Activated CD4-positive, alpha-beta T cell treated with anti-CD3 and anti-CD28 coated beads for 36 hours (primary cell): ENCODE results near the gene PTPN6. TPM values are rescaled to one million over a fixed set of nuclear protein-coding genes. Genes with fewer than 3 reads are reported as not detected.

Experiments
- ATAC-seq: fragments of 200-7000 bp; cut with Tn5 transposase; one replicate; pipeline ENCODE4 v1.10.0; 2021; ENCODE audit warnings: mild to moderate bottlenecking, moderate library complexity
- CTCF ChIA-PET: fragments of 350-600 bp; sonication (Branson Sonifier 250); formaldehyde crosslinking; loops from one replicate; lab custom pipeline; 2021; ENCODE audit warnings: antibody characterized with exemption; lab: Charles Lee
- POLR2A ChIA-PET: fragments of 350-600 bp; sonication (Branson Sonifier 250); formaldehyde crosslinking; loops from one replicate; lab custom pipeline; 2021; ENCODE audit warnings: antibody characterized with exemption, inconsistent platforms; lab: Charles Lee
- DNase-seq: peaks from one replicate; pipeline ENCODE4 v3.0.0-alpha.2; 2020
- H3K27ac Mint-ChIP-seq: one replicate; pipeline ENCODE4 v1.8.0; 2021; ENCODE audit warnings: mixed read lengths
- H3K27me3 Mint-ChIP-seq: one replicate; pipeline ENCODE4 v1.8.0; 2021; ENCODE audit warnings: mixed read lengths
- H3K36me3 Mint-ChIP-seq: one replicate; pipeline ENCODE4 v1.8.0; 2021; ENCODE audit warnings: low read depth, mixed read lengths
- H3K4me1 Mint-ChIP-seq: one replicate; pipeline ENCODE4 v1.8.0; 2021; ENCODE audit warnings: mixed read lengths
- H3K4me3 Mint-ChIP-seq: one replicate; pipeline ENCODE4 v1.8.0; 2021; ENCODE audit warnings: mild to moderate bottlenecking, moderate library complexity, mixed read lengths
- H3K9me3 Mint-ChIP-seq: one replicate; pipeline ENCODE4 v1.8.0; 2021; ENCODE audit warnings: low read depth, mixed read lengths
- intact Hi-C, 2 experiments: fragments of 100-400 bp; cut with DNase I in 1 of 2; cut with micrococcal nuclease in 1 of 2; formaldehyde crosslinking; loops; one replicate each; pipeline versions ENCODE4 v1.14.2 to v1.15.1; 2022 to 2024; cut with DNase I, micrococcal nuclease
- total RNA-seq, 2 experiments: library from RNA; stranded (reverse); gene quantifications; one replicate each; pipeline ENCODE4 v1.2.3, GENCODE V29; 2021

Gene PTPN6
- total RNA-seq, 2 experiments from 2014 or later, result 335 to 483 TPM

- ATAC-seq (no peak), DNase-seq (no peak)
- intact Hi-C loops, result no loop called here
- H3K36me3 Mint-ChIP-seq, result peaks cover 34% of the 10 kb centered on the region
- H3K27ac Mint-ChIP-seq, result no peak overlapping the region
- no peak overlapping the region for H3K4me3 Mint-ChIP-seq
- CTCF ChIA-PET, result interaction anchor here (0.6 to 7.4 kb wide), 14 partner anchors 11 to 388 kb away, joined by 3 to 59 read pairs (median 4); partner anchors contain the start of genes C12orf57, LPCAT3 and RNU7-1
- H3K4me1 Mint-ChIP-seq, result peaks cover 32% of the 10 kb centered on the region
- H3K27me3 Mint-ChIP-seq, result no peaks in the 10 kb centered on the region
- POLR2A ChIA-PET, result interaction anchor here (1.3 kb wide), 1 partner anchor 21 kb away, joined by 3 read pairs; the partner anchor contains the start of genes C12orf57 and RNU7-1
- H3K9me3 Mint-ChIP-seq, result no peaks in the 10 kb centered on the region
Measured at GRCh38 chr12:6923003-6923732, 28.0 kb upstream of the PTPN6 start.

DNA sequence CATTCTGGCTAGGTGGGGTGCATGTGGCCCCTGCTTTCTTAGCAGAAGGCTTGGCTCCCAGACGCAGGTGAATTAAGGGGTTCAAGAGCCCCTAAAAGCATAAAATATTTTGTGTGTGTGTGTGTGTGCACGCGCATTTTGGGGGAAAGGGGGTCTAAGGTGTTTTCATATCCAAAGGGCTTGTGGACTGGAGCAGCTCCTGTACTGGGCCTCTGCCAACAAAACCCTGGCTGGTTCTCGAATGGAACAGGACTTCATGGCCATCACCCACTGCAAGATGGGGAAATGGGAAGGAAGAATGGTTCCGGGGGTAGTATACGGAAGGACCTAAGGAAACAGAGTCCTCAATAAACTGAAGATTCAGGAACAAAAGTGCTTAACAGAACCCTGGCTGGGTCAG lies 27.3 kb upstream of the PTPN6 start:
- no peaks in the 10 kb centered on the region for H3K9me3 Mint-ChIP-seq
- H3K27me3 Mint-ChIP-seq, result no peaks in the 10 kb centered on the region
- no peak for DNase-seq
- intact Hi-C loops, result loop anchor here (1.0 to 2.0 kb wide), 6 partner anchors 14 to 185 kb away; partner anchors contain the start of genes C1R (in 2 of the 2), C12orf57 (in 1 of the 2) and C1RL (in 1 of the 2)
- H3K4me3 Mint-ChIP-seq, result peak overlapping the region; percentile 29
- ChIA-PET POLR2A (interaction anchor here (0.8 to 1.3 kb wide), 2 partner anchors 20 to 98 kb away, joined by 3 to 4 read pairs; partner anchors contain the start of genes C12orf57 and RNU7-1), CTCF (interaction anchor here (0.6 to 7.4 kb wide), 19 partner anchors 8 to 347 kb away, joined by 3 to 59 read pairs (median 3); partner anchors contain the start of genes C12orf57, LPCAT3 and RNU7-1)
- no peak for ATAC-seq
- no peak overlapping the region for H3K27ac Mint-ChIP-seq
- H3K4me1 Mint-ChIP-seq, result peaks cover 36% of the 10 kb centered on the region
- peaks cover 36% of the 10 kb centered on the region for H3K36me3 Mint-ChIP-seq

GRCh38 chr12:6925239-6925539 lies 26.0 kb upstream of the PTPN6 start:
- intact Hi-C loops, result loop anchor here in 1 of 2 experiments (2.0 kb wide), 2 partner anchors 20 to 40 kb away; partner anchors contain the start of gene C12orf57
- H3K4me1 Mint-ChIP-seq, result peaks cover 44% of the 10 kb centered on the region
- no peak for DNase-seq
- H3K27ac Mint-ChIP-seq, result no peak overlapping the region
- H3K27me3 Mint-ChIP-seq, result no peaks in the 10 kb centered on the region
- H3K36me3 Mint-ChIP-seq, result peaks cover 26% of the 10 kb centered on the region
- CTCF ChIA-PET, result interaction anchor here (0.6 to 7.4 kb wide), 23 partner anchors 9 to 1739 kb away, joined by 3 to 59 read pairs (median 3); partner anchors contain the start of genes C12orf57, CDCA3, LPCAT3 and RNU7-1
- no peaks in the 10 kb centered on the region for H3K9me3 Mint-ChIP-seq
- no peak for ATAC-seq
- H3K4me3 Mint-ChIP-seq, result no peak overlapping the region
- POLR2A ChIA-PET, result interaction anchor here (0.9 to 1.4 kb wide), 2 partner anchors 14 to 19 kb away, joined by 4 to 5 read pairs; partner anchors contain the start of genes C12orf57 and RNU7-1

DNA sequence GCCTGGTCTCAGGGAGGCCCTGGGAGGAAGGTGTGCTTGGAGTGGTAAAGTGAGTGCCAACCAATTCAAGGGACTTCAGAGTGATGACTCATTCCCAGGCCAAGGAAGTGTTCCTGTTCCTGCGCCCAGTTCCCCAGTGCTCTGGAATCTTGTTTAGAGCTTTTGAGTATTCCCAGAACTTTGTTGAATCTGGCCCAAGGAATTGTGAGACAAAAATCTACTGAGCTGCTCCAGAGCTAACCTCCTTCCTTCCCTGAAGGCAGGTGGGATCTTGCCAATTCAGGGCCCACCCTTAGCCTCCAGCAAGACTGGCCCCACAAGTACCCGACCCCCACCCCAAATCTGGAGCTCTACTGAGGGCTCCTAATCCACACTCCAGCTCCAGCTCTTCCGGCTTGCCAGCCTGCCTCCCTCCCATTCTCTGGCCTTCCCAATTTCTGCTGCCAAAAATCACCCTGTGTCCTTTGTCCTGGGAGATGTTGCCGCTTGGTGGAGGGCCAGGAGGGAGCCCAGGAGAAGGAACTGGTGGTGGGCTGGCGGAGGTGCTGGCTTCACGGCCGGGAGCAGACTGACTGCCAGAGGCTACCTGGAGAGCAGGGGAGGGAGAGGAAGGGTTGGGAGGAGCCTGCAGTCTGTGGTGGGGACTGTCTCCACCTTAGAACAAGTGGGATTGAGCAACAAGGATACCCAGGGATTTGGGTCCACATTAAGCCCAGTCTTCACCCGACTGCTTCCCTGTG lies 25.4 kb upstream of the PTPN6 start:
- CTCF ChIA-PET, result interaction anchor here (0.6 to 7.4 kb wide), 28 partner anchors 8 to 1738 kb away, joined by 3 to 59 read pairs (median 4); partner anchors contain the start of genes C12orf57, C1RL, CDCA3 and LPCAT3
- H3K36me3 Mint-ChIP-seq, result peaks cover 28% of the 10 kb centered on the region
- ATAC-seq, result no peak
- H3K4me1 Mint-ChIP-seq, result peaks cover 47% of the 10 kb centered on the region
- POLR2A ChIA-PET, result interaction anchor here (0.9 to 2.0 kb wide), 3 partner anchors 14 to 18 kb away, joined by 4 to 10 read pairs (median 5); partner anchors contain the start of genes C12orf57 and RNU7-1
- intact Hi-C loops, result loop anchor here in 1 of 2 experiments (2.0 kb wide), 2 partner anchors 19 to 39 kb away; partner anchors contain the start of gene C12orf57
- H3K9me3 Mint-ChIP-seq, result no peaks in the 10 kb centered on the region
- H3K27me3 Mint-ChIP-seq, result no peaks in the 10 kb centered on the region
- no peak for DNase-seq
- no peak overlapping the region for H3K27ac Mint-ChIP-seq
- peak overlapping the region; percentile 77 for H3K4me3 Mint-ChIP-seq

GRCh38 chr12:6927379-6928021 lies 23.7 kb upstream of the PTPN6 start, which contains the start of gene ATN1:
Gene ATN1, plus strand, starts transcription at chr12:6927959. Its CDS starts 6,043 bp downstream, at chr12:6934002.
- H3K9me3 Mint-ChIP-seq, result no peaks in the 10 kb centered on the region
- no peaks in the 10 kb centered on the region for H3K27me3 Mint-ChIP-seq
- POLR2A ChIA-PET, result interaction anchor here (0.7 to 3.7 kb wide), 3 partner anchors 16 to 39 kb away, joined by 3 to 26 read pairs (median 10); partner anchors contain the start of genes C12orf57 and RNU7-1
- peak; percentile 69 for DNase-seq
- peak within 1 kb of the TSS; percentile 84 for H3K27ac Mint-ChIP-seq
- peaks cover 23% of the 10 kb centered on the region for H3K36me3 Mint-ChIP-seq
- peak; percentile 31 for ATAC-seq
- peak within 1 kb of the TSS; percentile 83 for H3K4me3 Mint-ChIP-seq
- CTCF ChIA-PET, result interaction anchor here (0.6 to 7.4 kb wide), 5 partner anchors 10 to 1104 kb away, joined by 4 to 59 read pairs (median 10); partner anchors contain the start of genes C12orf57 and RNU7-1
- H3K4me1 Mint-ChIP-seq, result peaks cover 57% of the 10 kb centered on the region
- intact Hi-C loops, result loop anchor here (1.0 to 2.0 kb wide), 3 partner anchors 10 to 34 kb away; partner anchors contain the start of gene ENO2 (in 1 of the 2)

- DNase-seq (peak; percentile 39), ATAC-seq (no peak)
- peaks cover 62% of the 10 kb centered on the region for H3K4me1 Mint-ChIP-seq
- H3K36me3 Mint-ChIP-seq, result peaks cover 22% of the 10 kb centered on the region
- no peaks in the 10 kb centered on the region for H3K9me3 Mint-ChIP-seq
- intact Hi-C loops, result loop anchor here (1.0 to 2.0 kb wide), 2 partner anchors 9 to 13 kb away; partner anchors contain the start of gene ENO2 (in 1 of the 2)
- H3K27ac Mint-ChIP-seq, result peak overlapping the region; percentile 83
- POLR2A ChIA-PET, result interaction anchor here (0.5 to 3.7 kb wide), 3 partner anchors 16 to 1024 kb away, joined by 3 to 26 read pairs (median 3); partner anchors contain the start of genes C12orf57, RNU7-1 and USP5
- H3K4me3 Mint-ChIP-seq, result peak overlapping the region; percentile 83
- CTCF ChIA-PET, result interaction anchor here (0.6 to 7.4 kb wide), 4 partner anchors 10 to 59 kb away, joined by 3 to 59 read pairs (median 4); no protein-coding TSS in a partner anchor
- no peaks in the 10 kb centered on the region for H3K27me3 Mint-ChIP-seq
Measured at GRCh38 chr12:6928022-6928702, 23.0 kb upstream of the PTPN6 start.

- intact Hi-C loops, result loop anchor here (1.0 to 2.0 kb wide), 2 partner anchors 8 to 14 kb away; partner anchors contain the start of gene ENO2 (in 1 of the 2)
- POLR2A ChIA-PET, result interaction anchor here (0.5 to 3.7 kb wide), 3 partner anchors 16 to 1023 kb away, joined by 3 to 26 read pairs (median 3); partner anchors contain the start of genes C12orf57, RNU7-1 and USP5
- H3K27ac Mint-ChIP-seq, result peak overlapping the region; percentile 83
- CTCF ChIA-PET, result interaction anchor here (0.6 to 7.4 kb wide), 8 partner anchors 9 to 470 kb away, joined by 3 to 59 read pairs (median 3); no protein-coding TSS in a partner anchor
- H3K27me3 Mint-ChIP-seq, result no peaks in the 10 kb centered on the region
- peaks cover 69% of the 10 kb centered on the region for H3K4me1 Mint-ChIP-seq
- peaks cover 25% of the 10 kb centered on the region for H3K36me3 Mint-ChIP-seq
- DNase-seq (no peak), ATAC-seq (no peak)
- H3K9me3 Mint-ChIP-seq, result no peaks in the 10 kb centered on the region
- peak overlapping the region; percentile 83 for H3K4me3 Mint-ChIP-seq
Measured at GRCh38 chr12:6928703-6929407, 22.3 kb upstream of the PTPN6 start.

- no peaks in the 10 kb centered on the region for H3K9me3 Mint-ChIP-seq
- DNase-seq (no peak), ATAC-seq (no peak)
- CTCF ChIA-PET, result interaction anchor here (0.7 to 7.4 kb wide), 6 partner anchors 8 to 88 kb away, joined by 3 to 59 read pairs (median 3); no protein-coding TSS in a partner anchor
- intact Hi-C loops, result loop anchor here in 1 of 2 experiments (2.0 kb wide), 1 partner anchor 15 kb away; the partner anchor contains the start of gene ENO2
- peaks cover 68% of the 10 kb centered on the region for H3K4me1 Mint-ChIP-seq
- no peaks in the 10 kb centered on the region for H3K27me3 Mint-ChIP-seq
- peak overlapping the region; percentile 83 for H3K27ac Mint-ChIP-seq
- H3K36me3 Mint-ChIP-seq, result peaks cover 30% of the 10 kb centered on the region
- POLR2A ChIA-PET, result interaction anchor here (0.9 to 3.7 kb wide), 2 partner anchors 15 to 78 kb away, joined by 3 to 26 read pairs; partner anchors contain the start of genes C12orf57, RNU7-1 and USP5
- H3K4me3 Mint-ChIP-seq, result peak overlapping the region; percentile 83
Measured at GRCh38 chr12:6929466-6930452, 21.4 kb upstream of the PTPN6 start.
